HCT116 (cell line): ENCODE data around the gene BSCL2. TPM values are rescaled to one million over a fixed set of nuclear protein-coding genes. Genes with fewer than 3 reads are reported as not detected.

ENCODE experiments used
- CBX3 ChIP-seq: IDR thresholded peaks from 2 replicates; pipeline ENCODE4 v1.6.1; 2012; ENCODE audit warnings: low read depth
- EZH2 ChIP-seq: fragments of 200-600 bp; sonication (generic); IDR thresholded peaks from 2 replicates; pipeline ENCODE4 v1.6.1; 2017; ENCODE audit warnings: antibody characterized with exemption, mixed run types
- FOSL1 ChIP-seq: IDR thresholded peaks from 2 replicates; pipeline ENCODE4 v1.6.1; 2012; ENCODE audit warnings: low read depth
- SIN3A ChIP-seq: IDR thresholded peaks from 2 replicates; pipeline ENCODE4 v1.6.1; 2012; ENCODE audit warnings: low read depth
- SRF ChIP-seq: IDR thresholded peaks from 2 replicates; pipeline ENCODE4 v1.6.1; 2012; ENCODE audit warnings: low read depth
- ZBTB33 ChIP-seq: IDR thresholded peaks from 2 replicates; pipeline ENCODE4 v1.6.1; 2011; ENCODE audit warnings: mild to moderate bottlenecking, low read length, moderate library complexity; ENCODE audit not compliant: insufficient replicate concordance; ENCODE audit errors: extremely low read depth
- total RNA-seq: library from RNA; stranded (reverse); gene quantifications from one replicate; pipeline ENCODE4 v1.2.1, GENCODE V29; 2021; ENCODE audit not compliant: unreplicated experiment

BSCL2 gene
- total RNA-seq, 1 experiment from 2014 or later = 62.0 TPM

DNA sequence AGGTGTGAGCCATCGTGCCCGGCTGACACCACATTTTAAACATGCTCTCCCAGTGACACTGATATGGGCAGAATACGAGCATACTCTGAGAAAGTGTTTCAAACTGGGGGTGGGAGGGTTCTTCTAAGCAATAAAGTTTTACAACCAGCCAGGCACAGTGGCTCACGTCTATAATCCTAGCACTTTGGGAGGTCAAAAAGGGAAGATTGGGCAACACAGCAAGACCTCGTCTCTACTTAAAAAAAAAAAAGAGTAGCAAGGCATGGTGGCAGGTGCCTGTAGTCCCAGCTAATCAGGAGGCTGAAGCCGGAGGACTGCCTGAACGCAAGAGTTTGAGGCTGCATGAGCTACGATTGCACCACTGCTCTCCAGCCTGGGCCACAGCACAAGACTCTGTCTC, 63.0 kb downstream of the BSCL2 start (continued):
- TF ChIP-seq SIN3A (no peak), FOSL1 (no peak), EZH2 (no peak), SRF (no peak), ZBTB33 (no peak), CBX3 (no peak)

Other genes with a start within 250 kb of the BSCL2 start
- gene AHNAK, start 160.6 kb downstream of the BSCL2 start, total RNA-seq = 239 TPM
- gene EEF1G, start 133.5 kb downstream of the BSCL2 start, total RNA-seq = 1,901 TPM
- gene TUT1, start 115.9 kb downstream of the BSCL2 start, total RNA-seq = 49.0 TPM
- gene MTA2, start 105.6 kb downstream of the BSCL2 start, total RNA-seq = 98.9 TPM
- 124 TPM for gene EML3, start 94.6 kb downstream of the BSCL2 start, total RNA-seq
- 2.7 TPM for gene ROM1, start 94.2 kb downstream of the BSCL2 start, total RNA-seq
- 51.2 TPM for gene B3GAT3, start 85.4 kb downstream of the BSCL2 start, total RNA-seq
- gene GANAB, start 60.8 kb downstream of the BSCL2 start, total RNA-seq = 410 TPM
- 29.1 TPM for gene INTS5, start 54.1 kb downstream of the BSCL2 start, total RNA-seq
- 121 TPM for gene C11orf98, start 42.2 kb downstream of the BSCL2 start, total RNA-seq
- 63.5 TPM for gene CSKMT, start 42.1 kb downstream of the BSCL2 start, total RNA-seq
- 17.9 TPM for gene UQCC3, start 35.8 kb downstream of the BSCL2 start, total RNA-seq
- gene LBHD1, start 35.2 kb downstream of the BSCL2 start, total RNA-seq = 14.7 TPM
- 94.2 TPM for gene UBXN1, start 28.4 kb downstream of the BSCL2 start, total RNA-seq
- 0.71 TPM for gene LRRN4CL, start 17.9 kb downstream of the BSCL2 start, total RNA-seq
- gene GNG3, start 252 bp upstream of the BSCL2 start, total RNA-seq = not detected
- 45.8 TPM for gene HNRNPUL2, start 20.0 kb upstream of the BSCL2 start, total RNA-seq
- 33.3 TPM for gene TTC9C, start 21.1 kb upstream of the BSCL2 start, total RNA-seq
- gene ZBTB3, start 46.7 kb upstream of the BSCL2 start, total RNA-seq = 11.3 TPM
- gene POLR2G, start 54.2 kb upstream of the BSCL2 start, total RNA-seq = 109 TPM
- gene TAF6L, start 64.0 kb upstream of the BSCL2 start, total RNA-seq = 24.2 TPM
- gene TMEM179B, start 80.0 kb upstream of the BSCL2 start, total RNA-seq = 51.6 TPM
- 18.4 TPM for gene TMEM223, start 84.6 kb upstream of the BSCL2 start, total RNA-seq
- gene NXF1, start 98.0 kb upstream of the BSCL2 start, total RNA-seq = 55.5 TPM
- gene STX5, start 124.6 kb upstream of the BSCL2 start, total RNA-seq = 29.5 TPM
- gene TEX54, start 125.4 kb upstream of the BSCL2 start, total RNA-seq = not detected
- 111 TPM for gene WDR74, start 132.2 kb upstream of the BSCL2 start, total RNA-seq
- 418 TPM for gene SLC3A2, start 173.5 kb upstream of the BSCL2 start, total RNA-seq
- 0.10 TPM for gene CHRM1, start 213.9 kb upstream of the BSCL2 start, total RNA-seq